Measurements from ENCODE around the gene CLCNKA.

GRCh38 chr1:16072616-16073484 is 51.0 kb downstream of the CLCNKA start:
- TF ChIP-seq SP1 (IDR thresholded peaks at IDR 0.05) (no peak), CTCF (IDR thresholded peaks at IDR 0.05; ENCODE audit: low read depth, low read length, missing input control) (no peak), GABPA (IDR thresholded peaks at IDR 0.05 in 1 of 2, conservative IDR thresholded peaks at IDR 0.05 in 1 of 2) (no peak), RAD21 (IDR thresholded peaks at IDR 0.05) (no peak)
